Right forelimb (tissue), 1 donor: Measurements from ENCODE around the gene PLXNA4.

Source experiments
- DNase-seq: peaks from one replicate; pipeline ENCODE4 v3.0.0-alpha.2; 2018

The PLXNA4 gene

GRCh38 chr7:132533916-132534315 is 42.4 kb downstream of the PLXNA4 start:
- DNase-seq = no peak

DNA sequence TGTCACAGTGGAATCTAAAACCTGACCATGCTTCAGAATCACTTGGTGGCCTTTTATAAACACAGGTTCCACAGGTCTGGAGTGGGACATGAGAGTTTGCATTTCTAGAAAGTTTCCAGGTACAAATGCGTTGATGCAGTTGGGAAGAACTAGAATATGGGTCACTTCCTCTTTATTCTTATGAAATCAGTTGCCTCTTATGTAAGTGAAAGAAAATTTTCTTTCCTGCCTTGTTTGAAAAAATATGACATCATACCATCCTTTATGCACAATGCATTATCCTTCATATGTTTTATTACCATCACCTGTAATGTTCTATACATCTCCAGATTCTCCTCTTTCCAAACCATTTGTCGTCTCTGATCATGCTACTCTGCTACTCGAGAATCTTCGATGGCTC is 44.0 kb downstream of the PLXNA4 start:
- DNase-seq = no peak

- DNase-seq = no peak
These were observed 44.7 kb downstream of the PLXNA4 start for GRCh38 chr7:132531562-132531961.

DNA sequence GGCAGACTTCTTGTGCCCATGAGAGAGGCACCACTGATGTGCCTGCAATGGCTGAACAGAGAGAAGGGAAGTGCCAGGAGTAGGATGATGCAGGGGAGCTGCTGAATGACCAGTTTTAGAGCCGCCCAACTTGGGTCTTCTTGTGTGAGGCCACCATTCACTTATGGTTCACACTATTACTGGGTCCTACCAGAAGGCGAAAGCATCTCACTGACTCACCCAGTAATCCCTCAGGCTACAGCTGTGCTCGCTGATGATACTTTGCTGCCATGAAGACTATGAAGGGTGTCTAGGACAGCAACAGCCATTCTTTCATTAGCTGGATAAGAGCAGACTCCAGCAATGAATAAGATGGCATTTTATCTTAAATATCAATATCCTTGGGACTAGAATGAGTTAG is 47.6 kb downstream of the PLXNA4 start:
- DNase-seq = no peak

DNA sequence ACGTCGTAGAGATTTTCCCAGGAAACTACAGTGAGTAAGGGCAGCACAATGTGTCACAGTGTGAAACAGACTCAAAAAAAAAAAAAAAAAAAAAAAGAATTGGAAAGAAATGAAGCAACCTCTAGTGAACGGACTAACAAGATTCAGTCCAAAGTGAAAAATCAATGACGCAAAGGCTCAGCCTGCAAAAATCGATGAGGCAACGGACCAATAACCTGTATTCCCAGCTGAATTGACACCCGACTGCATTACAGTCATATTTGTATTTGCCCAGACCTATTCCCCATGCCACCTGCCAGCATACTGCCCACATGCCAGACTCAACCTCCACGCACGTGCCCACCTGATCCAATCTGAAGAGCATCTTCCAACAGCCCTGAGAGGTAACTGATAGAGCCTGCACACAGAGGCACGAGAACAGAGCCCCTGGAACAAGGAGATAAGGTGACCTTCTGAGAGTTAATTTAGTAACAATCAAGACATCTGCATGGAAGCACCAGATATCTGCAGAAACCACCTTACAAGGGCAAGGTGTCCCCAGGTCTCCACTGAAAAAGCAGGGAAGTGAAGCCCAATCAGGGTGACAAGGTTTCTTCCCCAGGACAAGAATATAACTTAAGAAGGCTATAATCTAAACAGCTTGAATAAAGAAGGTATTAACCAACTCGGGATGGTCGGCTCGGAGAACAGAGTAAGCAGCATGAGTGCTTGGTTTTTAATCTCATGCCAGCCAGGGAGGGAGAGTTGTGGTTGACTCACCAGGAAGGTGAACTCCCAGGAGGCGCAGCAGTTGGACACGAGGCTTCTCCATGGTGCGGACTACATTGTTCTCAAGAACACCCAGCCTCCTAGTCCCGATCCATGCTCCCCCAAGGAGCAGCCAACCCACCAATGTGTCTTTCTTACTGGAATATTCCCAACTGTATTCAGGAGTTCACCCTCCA is 48.5 kb downstream of the PLXNA4 start:
- DNase-seq = no peak

DNA sequence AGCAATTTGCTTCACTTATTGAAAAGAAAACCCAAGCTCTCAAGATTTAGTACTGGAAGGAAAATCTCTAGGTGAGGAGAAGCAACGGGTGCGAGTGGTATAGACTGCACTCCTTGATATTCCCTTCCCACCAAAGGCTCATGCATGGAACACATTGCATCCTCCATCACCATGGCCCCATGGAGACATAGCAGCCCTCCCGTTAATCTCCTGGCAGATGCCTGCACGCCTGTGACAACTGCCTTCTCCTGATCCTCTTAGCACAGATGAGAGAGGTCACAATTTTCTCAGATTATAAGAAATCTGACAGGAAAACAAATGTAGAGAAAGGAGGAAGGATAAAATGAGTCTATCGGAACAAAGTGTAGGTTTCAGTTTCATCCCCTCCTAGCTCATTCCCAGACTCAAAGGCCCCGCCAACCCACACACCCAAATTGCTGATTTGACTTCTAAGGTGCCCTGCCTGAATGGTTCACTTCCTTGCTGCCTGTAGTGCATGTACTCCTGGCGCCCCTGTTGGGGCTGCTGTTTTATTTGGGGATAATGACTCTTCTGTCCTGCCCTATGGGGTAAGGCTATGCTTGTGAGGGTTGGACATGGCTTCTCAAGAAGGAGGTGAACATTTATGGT is 50.0 kb downstream of the PLXNA4 start:
- DNase-seq = no peak

- DNase-seq = no peak
These were observed 54.8 kb downstream of the PLXNA4 start for GRCh38 chr7:132521423-132521822.

DNA sequence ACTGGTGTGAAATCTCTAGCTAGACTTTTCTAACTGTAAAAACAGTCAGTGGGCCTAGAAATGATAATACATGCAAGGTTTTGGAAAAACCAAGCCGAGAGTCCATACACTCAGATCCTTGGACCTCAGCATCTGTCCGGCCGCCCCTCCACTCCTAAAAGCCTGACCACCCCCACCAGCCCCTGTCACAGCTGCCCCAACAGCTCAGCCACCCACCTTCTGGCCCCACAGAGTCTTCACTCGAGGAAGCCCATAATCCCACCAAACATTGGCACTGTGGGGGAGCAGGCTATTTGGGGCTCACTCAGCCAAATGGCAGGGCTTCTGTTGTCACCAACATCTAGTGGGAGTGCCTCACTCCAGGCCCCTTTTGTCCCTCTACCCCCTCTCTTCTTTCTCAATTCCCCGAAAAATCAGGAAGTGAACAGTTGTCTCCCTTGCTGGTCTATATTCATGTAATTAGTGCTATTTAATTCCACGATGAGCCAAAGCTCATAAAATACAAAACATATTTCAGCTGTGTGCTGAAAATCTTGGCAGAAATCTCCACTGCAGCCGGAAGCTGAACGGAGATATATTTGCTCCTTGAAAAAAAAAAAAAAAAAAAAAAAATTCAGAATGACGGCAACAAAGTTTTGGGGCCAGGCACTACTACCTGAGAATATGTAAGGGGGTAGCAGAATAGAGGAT is 55.5 kb downstream of the PLXNA4 start:
- no peak for DNase-seq

DNA sequence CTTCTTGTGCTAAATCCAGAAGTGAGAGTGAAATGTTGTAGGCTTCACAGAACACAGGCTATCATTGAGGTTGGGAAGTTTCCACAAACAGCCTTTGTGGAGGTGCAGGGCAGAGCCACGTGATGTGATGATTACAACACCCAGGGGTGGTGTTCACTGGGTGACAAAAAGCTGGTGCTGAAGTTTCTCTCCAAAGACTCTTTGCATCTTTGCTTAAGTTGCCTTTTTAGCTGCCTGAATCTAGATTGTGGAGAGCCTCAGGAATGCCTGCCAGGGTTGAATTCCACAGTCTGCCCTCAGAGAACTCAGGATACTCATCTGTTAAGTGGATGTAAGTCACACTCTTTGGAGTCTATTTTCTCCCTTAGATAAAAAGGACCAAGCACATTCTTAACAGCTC is 56.3 kb downstream of the PLXNA4 start:
- DNase-seq = no peak

GRCh38 chr7:132518839-132519173 is 57.5 kb downstream of the PLXNA4 start:
- DNase-seq = peak; percentile 5

GRCh38 chr7:132518102-132518838 is 58.0 kb downstream of the PLXNA4 start:
- DNase-seq = no peak

GRCh38 chr7:132516042-132516840 is 60.0 kb downstream of the PLXNA4 start:
- DNase-seq = no peak

- DNase-seq = no peak
These were observed 61.1 kb downstream of the PLXNA4 start for GRCh38 chr7:132515181-132515580.

GRCh38 chr7:132514430-132514829 is 61.8 kb downstream of the PLXNA4 start:
- DNase-seq = no peak

GRCh38 chr7:132511921-132512320 is 64.3 kb downstream of the PLXNA4 start:
- DNase-seq = no peak

DNA sequence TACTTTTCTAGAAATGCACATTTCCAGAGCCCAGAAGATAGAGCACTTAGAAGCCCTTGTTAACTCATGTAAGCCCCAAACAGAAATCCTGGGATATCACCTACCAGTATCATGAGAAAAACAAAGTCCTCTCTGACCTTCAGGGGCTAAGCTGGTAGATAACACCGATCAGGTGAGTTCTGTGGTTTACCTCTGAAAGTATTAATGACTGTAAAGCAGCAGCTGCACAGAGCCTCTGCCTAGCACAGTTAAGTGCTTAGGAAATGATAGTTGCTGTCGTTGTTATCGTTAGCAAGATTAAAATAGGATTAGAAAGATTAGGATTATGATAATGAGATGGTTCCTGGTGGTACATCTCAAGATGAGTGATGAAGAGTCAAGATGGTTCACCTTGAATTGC is 64.9 kb downstream of the PLXNA4 start:
- no peak for DNase-seq

DNA sequence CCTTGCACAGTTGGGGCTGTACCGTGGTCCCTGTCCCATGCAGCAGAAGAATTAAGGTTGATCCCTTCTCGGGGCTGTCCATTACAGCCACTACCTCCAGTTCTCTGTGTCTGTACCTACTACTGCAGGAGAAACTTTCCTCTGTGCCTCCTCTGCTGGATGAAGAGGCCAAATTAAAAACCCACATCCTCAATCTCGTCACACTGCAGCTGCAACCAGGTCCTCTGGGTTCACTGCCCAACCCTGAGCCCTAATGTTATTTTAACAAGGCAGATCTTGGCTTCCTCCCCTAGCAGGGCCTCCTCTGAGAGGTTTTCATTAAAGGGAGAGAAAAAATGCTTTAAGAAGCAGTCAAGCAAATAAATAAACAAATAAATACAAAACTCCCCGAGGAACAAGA is 66.6 kb downstream of the PLXNA4 start:
- DNase-seq = no peak

- no peak for DNase-seq
These were observed 67.4 kb downstream of the PLXNA4 start for GRCh38 chr7:132508724-132509353.

DNA sequence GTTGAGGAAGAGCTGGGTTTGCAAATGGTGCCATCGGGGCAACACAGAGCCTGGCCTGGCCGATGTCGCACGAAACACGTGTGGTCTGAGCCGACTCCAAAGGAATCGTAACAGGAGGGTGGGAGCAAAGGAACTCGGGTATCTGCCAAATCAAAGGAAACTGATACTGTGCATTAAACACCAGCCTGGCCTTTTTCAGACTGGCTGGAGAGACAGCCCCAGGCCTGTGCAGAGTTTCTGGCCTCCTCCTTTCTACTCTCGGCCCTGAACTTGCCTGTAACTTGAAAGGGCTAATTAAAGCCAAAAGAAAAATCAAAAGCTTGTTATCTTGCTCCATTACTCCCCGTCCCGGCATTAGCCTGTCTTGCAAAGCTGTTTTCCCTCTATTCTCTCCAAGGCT is 71.4 kb downstream of the PLXNA4 start:
- DNase-seq = no peak

GRCh38 chr7:132504071-132504470 is 72.2 kb downstream of the PLXNA4 start:
- DNase-seq = no peak

- DNase-seq = no peak
These were observed 72.9 kb downstream of the PLXNA4 start for GRCh38 chr7:132503415-132503814.

DNA sequence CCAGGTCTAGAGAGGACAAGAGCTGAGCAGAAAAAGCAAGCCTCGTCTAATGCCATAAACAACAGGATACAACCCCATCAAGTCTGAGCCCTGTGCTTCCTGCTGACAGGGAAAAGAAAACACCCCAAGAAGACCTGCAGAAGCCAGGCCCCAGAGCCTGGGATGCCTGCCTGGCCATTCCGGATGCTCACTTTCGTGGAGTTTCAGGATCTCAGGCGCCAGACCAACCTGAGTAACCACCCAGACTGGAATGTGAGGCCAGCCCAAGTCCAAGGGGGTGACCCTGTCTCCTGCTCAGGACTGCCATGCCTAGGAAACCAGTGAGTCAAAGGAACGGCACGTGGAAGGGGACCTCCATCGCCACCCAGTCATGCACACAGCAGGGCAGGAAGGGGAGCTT is 74.3 kb downstream of the PLXNA4 start:
- no peak for DNase-seq
